Adrenal gland (tissue), 5 donors: ENCODE data around the gene OAS2.

Experiments used
- POLR2A ChIP-seq, 2 donors: fragments of 450-650 bp; IDR thresholded peaks; one replicate each; pipeline ENCODE4 v1.6.1; 2017; ENCODE audit warnings: antibody characterized with exemption in 2 of 2, mild to moderate bottlenecking in 2 of 2, moderate library complexity in 1 of 2
- TF ChIP-seq, protein P1 (sequence below), 6 experiments: fragments of 450-650 bp in 4 of 6; fragments of 200-600 bp in 2 of 6; sonication (generic) in 1 of 6; IDR thresholded peaks; 1 replicate in 5 of 6; 2 replicates in 1 of 6; pipeline versions ENCODE4 v1.5.1 to v1.8.0; 2016 to 2021; ENCODE audit warnings: antibody characterized with exemption in 6 of 6, mild to moderate bottlenecking in 2 of 6, moderate library complexity in 1 of 6
- donor health status: DM: no; HTN: no; CAD: no.

DNA sequence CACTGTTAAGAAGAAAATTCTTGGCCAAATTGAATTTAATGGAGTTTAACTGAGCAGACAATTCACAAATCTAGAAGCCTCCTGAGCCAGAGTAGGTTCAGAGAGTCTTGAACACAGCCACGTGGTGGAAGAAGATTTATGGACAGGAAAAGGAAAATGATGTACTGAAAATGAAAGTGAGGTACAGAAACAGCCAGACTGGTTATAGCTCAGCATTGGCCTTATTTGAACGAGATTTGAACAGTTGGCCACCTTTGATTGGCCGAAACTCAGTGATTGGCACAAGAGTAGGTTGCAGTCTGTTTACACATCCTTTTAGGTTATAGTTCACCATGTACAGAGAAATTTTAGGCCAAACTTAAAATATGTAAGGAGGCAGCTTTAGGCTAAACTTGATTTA is 9.9 kb downstream of the OAS2 start:
- TF ChIP-seq, protein P1, sequence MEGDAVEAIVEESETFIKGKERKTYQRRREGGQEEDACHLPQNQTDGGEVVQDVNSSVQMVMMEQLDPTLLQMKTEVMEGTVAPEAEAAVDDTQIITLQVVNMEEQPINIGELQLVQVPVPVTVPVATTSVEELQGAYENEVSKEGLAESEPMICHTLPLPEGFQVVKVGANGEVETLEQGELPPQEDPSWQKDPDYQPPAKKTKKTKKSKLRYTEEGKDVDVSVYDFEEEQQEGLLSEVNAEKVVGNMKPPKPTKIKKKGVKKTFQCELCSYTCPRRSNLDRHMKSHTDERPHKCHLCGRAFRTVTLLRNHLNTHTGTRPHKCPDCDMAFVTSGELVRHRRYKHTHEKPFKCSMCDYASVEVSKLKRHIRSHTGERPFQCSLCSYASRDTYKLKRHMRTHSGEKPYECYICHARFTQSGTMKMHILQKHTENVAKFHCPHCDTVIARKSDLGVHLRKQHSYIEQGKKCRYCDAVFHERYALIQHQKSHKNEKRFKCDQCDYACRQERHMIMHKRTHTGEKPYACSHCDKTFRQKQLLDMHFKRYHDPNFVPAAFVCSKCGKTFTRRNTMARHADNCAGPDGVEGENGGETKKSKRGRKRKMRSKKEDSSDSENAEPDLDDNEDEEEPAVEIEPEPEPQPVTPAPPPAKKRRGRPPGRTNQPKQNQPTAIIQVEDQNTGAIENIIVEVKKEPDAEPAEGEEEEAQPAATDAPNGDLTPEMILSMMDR (IDR thresholded peaks at IDR 0.05) = no peak
- no peak for TF ChIP-seq POLR2A (IDR thresholded peaks at IDR 0.05)
